GM12892 (cell line): ENCODE measurements around the gene KPNB1.

ENCODE experiments used
- DNase-seq: peaks from one replicate; pipeline ENCODE4 v3.0.0; 2011; ENCODE audit not compliant: insufficient read length
- FAIRE-seq: peaks from 2 replicates; lab custom pipeline; 2011; peaks lifted over from hg19 to GRCh38; lab: Jason Lieb, UNC
- POLR2A ChIP-seq: IDR thresholded peaks from 2 replicates; pipeline ENCODE4 v1.6.1; 2011; ENCODE audit warnings: low read depth, low read length, control low read depth
- POLR2AphosphoS5 ChIP-seq: IDR thresholded peaks from 2 replicates; pipeline ENCODE4 v1.6.1; 2011; ENCODE audit warnings: low read depth, low read length, control low read depth
- TAF1 ChIP-seq: IDR thresholded peaks from 2 replicates; pipeline ENCODE4 v1.6.1; 2011; ENCODE audit warnings: low read depth, mild to moderate bottlenecking, control low read depth, low read length, borderline replicate concordance

Gene KPNB1

DNA sequence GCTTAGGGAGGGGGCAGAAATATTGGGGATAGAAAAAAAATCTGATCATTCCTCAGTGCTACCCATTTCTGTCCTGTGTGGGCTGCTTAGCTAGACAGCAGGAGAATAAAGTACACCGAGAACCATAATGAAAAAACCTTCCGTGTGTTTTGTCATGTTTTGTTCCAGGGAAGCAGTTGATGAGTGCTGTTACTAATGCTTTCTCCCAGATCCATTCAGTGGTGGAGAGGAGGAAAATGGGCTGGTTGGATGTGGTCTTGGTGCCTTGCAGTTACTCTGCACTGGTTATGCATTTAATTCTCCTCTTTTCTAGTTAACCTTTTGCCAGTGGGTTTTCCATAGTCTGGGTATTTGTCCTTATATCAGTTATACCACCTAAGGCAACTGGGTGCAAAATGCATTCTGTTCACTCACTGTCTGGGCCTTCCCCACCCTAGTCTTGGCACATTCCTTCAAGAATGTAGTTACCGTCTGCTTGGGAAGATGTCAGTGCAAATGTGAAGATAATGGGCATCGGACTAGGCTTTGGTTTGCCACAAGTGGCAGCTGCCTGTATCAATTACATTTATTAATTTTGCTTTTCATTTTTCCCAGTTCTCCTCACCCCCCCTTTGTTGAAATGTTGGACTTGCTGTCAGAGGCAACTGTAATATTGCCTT lies 34.9 kb downstream of the KPNB1 start:
- DNase-seq, result no peak
- FAIRE-seq, result no peak
- TF ChIP-seq POLR2AphosphoS5 (peak; percentile 79), POLR2A (no peak; the same call in none of the 2 replicates), TAF1 (no peak)

DNA sequence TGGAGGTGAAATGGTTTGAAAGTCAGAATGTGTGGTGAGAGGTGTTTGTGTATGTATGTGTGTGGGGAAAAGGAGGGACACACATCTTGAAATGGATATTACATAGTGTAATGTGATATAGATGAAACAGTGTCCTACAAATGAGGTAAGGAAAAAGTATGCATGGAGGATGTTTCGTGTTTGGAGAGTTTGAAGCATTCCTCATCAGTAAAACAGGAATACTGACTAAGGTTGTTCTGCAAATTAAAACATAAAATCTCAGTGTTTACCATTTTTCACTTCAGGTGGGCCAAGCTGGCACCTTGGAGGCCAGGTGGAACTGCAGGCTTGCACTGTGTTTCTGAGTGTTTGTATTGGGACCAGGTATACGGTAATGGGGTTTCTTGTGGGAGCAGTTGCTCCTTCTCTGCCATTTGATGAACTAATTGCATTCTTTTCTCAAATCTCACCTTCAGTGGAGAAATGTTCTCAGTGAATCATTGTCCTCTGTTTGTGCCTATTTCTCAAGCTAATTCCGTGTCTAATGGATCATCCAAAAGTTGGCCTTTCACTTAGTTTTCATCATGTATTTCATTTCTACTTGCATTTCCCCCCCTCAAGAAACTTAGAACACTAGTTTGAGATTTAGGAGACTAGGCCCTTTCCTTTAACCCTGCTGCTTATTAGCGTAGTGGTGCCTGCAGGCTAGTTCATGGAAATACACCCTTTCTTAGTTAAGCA lies 36.0 kb downstream of the KPNB1 start:
- no peak for TF ChIP-seq POLR2A
- TF ChIP-seq POLR2AphosphoS5, result no peak
- TF ChIP-seq TAF1, result no peak
- DNase-seq, result no peak
- no peak for FAIRE-seq

DNA sequence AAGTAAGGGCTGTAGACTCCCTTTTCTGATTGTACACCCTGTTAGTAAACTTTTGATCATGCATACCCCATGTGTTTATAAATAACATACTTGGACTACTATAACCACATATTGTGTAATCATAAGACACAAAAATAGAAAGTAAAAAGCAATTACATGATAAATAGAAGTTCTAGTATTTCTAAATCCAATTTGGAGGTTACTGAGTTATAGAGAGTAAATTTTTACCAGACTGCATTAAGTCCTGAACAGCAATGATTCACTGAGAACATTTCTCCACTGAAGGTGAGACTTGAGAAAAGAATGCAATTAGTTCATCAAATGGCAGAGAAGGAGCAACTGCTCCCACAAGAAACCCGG lies 36.5 kb downstream of the KPNB1 start:
- FAIRE-seq (no peak), DNase-seq (no peak)
- TF ChIP-seq POLR2A (no peak), POLR2AphosphoS5 (no peak), TAF1 (no peak)

DNA sequence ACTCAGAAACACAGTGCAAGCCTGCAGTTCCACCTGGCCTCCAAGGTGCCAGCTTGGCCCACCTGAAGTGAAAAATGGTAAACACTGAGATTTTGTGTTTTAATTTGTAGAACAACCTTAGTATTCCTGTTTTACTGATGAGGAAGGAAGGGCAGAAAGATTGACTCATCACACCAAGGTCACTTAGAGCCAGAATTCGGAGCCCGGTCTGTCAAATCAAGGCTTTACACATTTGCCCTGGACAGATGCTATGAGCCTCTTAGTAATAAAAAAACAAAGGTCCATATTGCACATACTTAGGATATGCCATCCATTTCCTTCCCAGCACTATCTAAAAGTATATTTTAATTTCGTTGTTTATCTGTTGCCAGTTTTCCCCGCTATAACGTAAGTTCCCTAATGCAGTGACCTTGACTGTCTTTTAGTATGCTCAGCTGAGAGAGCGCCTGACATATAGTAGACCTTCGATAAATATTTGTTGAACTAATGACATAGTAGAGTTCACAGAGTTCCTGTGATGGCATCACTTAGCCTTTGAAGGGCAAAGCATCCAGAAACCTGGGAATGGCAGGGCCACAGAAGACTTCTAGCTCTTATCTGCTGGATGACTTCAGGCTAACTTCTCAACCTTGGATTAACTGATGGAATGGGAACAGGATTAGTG lies 37.1 kb downstream of the KPNB1 start:
- TF ChIP-seq POLR2A, result 0 out of 2 replicates have a peak, but pooled peaks have one; percentile 22
- TF ChIP-seq TAF1, result no peak
- TF ChIP-seq POLR2AphosphoS5, result peak; percentile 41; the same call in 1 of the 2 replicates
- DNase-seq (no peak), FAIRE-seq (no peak)

DNA sequence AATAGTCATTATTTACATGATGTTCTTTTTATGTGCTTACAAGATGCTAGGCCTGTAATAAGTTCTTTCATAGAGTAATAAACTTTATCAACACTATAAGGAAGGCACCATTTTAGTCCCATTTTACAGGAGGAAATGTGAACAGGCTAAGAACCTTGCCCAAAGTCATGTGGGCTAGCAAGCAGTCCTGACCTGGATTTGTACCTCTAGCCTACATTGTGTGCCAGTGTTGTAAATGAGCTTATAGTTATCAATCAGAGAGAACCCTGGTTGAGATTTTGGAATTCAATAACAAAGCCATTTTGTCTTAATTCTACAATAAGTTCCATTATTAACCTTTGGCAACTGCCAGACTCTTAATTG lies 37.6 kb downstream of the KPNB1 start:
- no peak for DNase-seq
- no peak for FAIRE-seq
- TF ChIP-seq TAF1 (no peak), POLR2AphosphoS5 (no peak), POLR2A (no peak)

DNA sequence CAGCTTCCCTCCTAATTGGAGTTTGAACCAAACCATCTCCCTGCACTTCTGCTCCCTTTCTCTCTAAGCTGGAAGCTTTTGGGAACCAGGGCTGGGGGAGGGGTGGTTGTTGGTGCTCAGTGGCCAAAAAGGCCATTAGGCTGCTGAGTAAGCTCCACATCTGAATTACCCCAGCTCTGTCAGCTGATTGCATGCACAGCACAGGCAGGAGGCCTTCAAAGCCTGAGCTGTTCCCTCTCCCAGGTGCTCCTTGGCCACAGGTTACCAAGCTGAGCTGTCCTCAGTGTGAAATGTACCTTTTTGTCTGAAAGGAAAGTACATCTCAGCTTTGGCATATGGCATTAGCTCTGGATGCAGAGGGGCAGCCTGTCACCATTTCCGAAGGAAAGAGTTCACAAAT lies 38.0 kb downstream of the KPNB1 start:
- FAIRE-seq, result no peak
- DNase-seq, result no peak
- TF ChIP-seq TAF1 (no peak), POLR2A (no peak; the same call in 1 of the 2 replicates), POLR2AphosphoS5 (no peak; the same call in 1 of the 2 replicates)

DNA sequence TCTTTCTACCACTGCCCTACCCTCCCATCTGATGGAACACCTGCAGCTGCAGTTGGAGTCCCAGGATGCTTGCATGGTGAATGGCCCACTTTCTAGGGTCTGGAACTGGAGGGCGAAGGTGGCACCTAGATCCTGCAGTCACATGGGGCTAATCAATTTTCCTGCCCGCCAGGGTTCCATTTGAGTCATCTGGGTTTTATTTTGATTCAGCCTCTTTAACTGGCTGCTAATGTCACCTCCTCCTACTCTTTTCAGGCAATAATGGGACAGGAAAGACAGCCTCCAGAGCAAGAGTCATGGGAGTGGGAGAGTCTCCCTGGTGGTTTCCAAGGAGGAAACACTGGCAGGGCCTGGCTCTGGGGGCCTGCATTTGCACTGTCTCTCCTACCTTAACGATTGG lies 40.4 kb downstream of the KPNB1 start:
- FAIRE-seq (no peak), DNase-seq (no peak)
- TF ChIP-seq POLR2A (no peak), POLR2AphosphoS5 (no peak), TAF1 (no peak)

DNA sequence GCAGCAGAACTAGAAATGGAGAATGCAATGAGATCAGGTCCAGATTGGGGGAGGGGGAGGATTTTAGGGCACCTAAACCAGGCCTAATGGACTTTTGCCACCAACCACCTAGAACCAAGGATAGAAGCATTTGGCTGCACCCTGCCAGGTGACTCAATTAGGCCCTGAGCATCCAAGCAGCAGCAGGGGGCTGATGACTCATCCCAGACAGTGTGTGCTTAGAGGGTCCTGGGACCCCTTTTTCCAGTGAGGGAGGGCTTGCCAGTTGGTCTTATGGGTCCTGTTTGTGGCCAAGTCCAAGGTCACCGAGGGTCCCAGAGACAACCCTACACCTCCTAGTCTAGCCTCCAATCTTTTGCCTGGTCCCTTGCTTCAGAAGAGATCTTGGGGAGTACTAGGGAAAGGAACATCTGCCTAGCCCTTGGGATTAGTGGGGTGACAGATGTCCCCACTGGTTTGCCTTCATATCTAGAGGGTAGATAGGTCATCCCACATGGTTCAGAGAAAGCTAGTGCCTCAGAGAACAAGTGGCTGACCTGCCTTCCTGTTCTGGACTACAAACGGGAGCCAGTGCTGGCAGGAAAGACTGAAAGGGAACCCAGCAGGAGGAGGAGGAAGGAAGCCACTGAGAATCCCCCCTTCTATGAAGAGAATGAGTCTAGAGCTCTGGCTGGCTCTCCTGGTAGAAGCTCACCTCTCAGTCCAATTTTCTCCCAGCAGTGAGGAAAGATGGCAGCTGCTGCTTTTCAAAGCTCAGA lies 42.6 kb downstream of the KPNB1 start:
- DNase-seq (no peak), FAIRE-seq (no peak)
- no peak for TF ChIP-seq TAF1
- no peak for TF ChIP-seq POLR2A
- no peak for TF ChIP-seq POLR2AphosphoS5

DNA sequence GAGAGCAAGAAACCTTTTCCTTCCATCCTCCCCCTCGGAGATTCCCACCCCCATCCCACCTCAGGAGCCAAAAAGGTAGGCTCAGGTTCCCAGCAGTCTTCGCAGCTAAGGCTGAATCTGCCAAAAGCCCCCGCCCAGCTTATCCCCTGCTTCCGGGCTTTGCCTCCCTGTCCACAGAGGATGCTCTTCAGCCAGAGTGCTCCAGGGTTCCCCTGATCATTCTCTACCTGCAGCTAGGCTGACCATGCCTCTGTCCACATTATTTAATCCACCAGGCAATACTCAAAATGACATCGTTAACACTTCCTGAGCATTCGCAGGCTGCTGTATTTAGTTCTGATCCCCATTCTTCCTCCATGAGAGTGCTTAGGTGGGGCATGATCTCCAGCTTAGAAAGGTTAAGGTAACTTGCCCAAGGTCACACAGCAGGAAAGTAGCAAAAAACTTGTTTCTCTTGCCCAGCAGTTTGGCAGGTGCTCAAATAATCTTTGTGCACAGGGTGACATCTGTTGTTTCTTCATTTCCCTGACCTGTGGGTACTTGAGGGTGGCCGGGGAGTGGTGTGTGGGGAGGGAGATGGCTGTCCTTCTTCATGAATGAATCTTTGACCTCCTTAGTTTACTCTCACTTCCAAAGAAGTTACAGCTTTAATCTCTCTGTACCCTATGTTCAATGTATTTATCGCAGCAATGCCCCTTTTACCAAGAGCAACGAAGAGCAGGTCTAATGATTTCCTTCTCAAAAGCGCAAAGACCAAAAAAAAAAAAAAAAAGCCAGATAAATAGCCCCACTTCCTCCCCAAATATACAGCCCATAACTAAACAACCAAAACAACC lies 43.4 kb downstream of the KPNB1 start:
- no peak for DNase-seq
- FAIRE-seq, result no peak
- TF ChIP-seq POLR2A, result no peak
- TF ChIP-seq POLR2AphosphoS5, result no peak
- TF ChIP-seq TAF1, result no peak

DNA sequence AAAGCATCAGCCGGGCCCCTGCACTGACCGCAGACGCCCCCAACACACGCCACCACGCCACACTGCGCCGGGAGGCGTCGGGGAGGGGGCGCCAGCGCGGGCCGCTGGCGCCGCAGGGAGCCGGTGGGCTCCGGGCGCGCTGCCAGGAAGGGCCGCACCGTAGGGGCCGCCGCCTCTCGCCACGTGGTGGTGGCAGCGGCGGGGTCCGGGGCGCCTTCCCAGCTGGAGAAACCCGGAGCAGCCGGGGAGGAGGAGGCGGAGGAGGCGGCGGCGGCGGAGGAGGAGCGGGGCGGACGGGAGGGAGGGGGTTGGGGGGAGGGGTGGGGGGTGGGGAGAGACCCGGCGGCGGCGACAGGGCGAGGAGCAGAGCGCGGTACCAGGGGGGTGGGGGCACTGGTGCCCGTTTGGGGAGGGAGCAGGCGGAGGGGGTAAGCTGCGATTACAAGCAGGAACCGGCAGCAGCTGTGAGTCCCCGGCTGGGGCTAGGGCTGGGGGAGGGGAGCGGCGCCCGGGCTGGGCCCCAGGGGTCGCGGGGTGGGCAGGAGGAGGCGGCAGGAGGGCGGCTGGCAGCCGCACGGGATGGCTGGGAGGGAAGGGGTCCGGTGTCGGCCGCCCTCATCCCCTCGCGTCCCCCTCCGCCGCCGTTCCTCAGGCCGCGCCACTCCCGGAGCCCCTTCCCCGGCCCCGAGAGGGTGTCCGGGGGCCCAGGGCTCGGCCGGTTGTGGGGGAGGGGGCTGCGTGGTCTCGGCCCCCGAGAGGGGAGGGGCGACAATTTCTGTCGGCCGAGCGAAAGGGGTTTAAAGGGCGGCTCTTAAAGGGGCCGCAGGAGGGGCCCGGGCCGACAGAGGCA lies 44.2 kb downstream of the KPNB1 start, which contains the start of gene TBKBP1:
TBKBP1 (plus strand) TSS at position 431 of the 850 bp plus-strand sequence. CDS start 1,952 bp downstream, outside the sequence.
- no peak for DNase-seq
- TF ChIP-seq POLR2AphosphoS5 (no peak), TAF1 (no peak), POLR2A (no peak)
- FAIRE-seq, result no peak
